ENCODE measurements around the gene PHYHIPL.
A peak's percentile ranks its signal among the peaks of the same experiment; 100 is the strongest.

Gene PHYHIPL

DNA sequence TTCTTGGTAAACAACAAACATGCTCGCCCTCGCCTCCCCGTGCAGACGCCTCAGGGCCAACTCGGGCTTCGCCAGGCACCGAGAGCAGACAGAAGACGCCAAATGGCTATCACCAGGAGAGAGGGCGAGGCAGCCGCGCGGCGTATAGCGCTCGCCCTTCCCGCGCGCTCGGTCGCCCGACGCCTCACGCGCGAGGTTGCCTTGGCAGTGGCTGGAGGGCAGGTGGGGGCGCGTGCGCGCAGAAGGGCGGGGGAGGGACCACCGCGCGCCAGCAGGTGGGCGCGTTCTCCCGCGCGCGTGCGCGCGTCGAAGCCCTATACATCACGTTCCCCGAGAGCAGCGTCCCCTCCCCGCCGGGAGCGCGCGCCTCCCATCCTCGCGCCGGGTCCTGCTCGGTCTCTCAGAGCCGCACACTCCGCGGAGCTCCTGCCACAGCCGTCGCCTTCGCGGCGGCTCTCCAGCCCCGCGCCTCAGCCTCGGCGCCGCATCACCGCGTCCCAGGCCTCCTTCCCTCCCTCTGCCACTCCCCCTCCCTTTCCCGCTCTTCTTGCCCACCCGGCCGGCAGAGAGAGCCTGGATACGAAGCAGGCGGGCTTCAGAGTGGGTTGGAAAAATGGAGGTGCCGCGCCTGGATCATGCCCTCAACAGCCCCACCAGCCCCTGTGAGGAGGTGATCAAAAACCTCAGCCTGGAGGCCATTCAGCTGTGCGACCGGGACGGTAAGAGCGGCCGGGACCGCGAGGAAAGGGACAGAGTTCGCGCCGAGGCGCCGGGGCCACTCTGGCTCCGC, at the start of gene PHYHIPL:
Gene PHYHIPL, plus strand, starts transcription at position 403 of the 790 bp plus-strand sequence. Its CDS starts 211 bp downstream, at position 614.
- FAIRE-seq (no peak), DNase-seq (ENCODE audit: low spot score) (no peak)

DNA sequence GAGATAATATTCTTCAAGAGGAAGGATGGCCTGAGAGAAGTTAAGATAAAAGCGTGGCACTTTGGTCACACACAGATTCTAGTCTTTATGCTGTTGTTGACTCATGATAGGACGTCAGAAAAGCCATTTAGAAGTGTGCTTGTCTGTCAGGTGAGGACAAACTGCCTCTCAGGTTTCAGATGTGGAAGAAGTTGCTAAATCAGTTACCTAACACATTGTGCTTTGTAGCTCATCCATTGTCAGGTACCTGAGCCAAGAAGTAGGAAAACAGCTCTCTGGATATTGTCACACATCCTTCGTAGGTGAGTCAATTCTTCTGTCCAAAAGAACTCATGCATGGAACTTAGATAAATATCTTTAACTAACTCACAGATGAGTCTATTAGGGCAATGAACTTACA, 49.5 kb upstream of the PHYHIPL start:
- FAIRE-seq (no peak), DNase-seq (ENCODE audit: low spot score) (no peak)

DNA sequence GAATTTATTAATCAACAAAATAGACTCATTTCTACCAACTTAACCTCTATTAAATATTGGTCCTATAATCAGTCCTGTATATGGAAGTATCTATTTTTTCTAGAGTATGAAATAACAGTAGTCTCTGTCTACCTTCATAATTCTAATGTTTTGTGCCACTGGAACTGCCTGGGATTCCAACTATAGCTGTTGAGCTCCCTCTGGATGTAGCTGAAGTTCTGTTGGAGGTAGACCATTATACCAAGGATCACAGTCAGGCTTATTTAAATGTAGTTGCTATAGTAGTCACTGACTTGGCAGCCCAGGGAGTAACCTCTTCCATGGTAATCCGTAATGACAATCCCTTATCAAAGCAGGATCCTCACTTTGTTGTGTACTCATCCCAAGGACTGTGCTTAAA, 48.5 kb upstream of the PHYHIPL start:
- FAIRE-seq, result no peak

DNA sequence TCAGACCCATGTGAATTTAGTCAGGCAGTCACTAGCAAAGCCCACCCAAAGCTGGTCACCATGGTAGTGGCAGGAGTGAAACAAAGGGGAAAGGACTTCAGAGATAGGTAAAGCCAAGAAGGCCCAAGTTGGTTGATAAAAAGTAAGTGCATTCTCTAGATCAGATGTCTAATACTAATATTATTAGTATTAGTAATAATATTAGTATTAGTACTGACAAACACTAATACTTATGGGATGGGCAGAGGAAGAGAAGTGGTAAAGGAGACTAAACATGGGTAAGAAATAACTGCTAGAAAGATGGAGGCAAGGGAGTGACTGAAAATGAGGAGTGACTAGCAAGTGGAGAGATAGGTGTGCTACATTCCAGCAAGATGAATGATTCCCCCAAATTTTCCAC, 46.6 kb upstream of the PHYHIPL start:
- FAIRE-seq (no peak), DNase-seq (ENCODE audit: low spot score) (no peak)

More for the DNA sequence above, 48.5 kb upstream of the PHYHIPL start:
- DNase-seq (ENCODE audit: low spot score), result no peak

DNA sequence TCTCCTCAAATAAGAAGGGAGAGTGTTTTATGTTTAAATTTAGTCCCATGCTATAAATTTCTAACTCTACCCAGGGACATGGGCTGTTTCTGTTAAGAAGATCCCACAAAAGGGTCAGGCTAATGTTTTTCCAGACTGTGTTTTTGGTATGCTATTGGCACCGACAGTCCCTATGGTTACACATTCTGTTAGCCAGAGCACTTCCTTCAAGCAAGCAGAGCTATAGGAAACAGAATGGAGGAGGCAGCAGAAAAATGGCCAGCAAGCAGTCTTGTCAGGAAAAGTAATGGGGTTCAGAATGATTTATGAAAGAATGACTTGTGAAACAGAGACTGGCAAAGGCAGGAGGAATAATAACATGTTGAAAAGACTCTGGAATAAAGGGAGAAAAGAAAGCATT, 44.8 kb upstream of the PHYHIPL start:
- DNase-seq (ENCODE audit: low spot score) (no peak), FAIRE-seq (no peak)

DNA sequence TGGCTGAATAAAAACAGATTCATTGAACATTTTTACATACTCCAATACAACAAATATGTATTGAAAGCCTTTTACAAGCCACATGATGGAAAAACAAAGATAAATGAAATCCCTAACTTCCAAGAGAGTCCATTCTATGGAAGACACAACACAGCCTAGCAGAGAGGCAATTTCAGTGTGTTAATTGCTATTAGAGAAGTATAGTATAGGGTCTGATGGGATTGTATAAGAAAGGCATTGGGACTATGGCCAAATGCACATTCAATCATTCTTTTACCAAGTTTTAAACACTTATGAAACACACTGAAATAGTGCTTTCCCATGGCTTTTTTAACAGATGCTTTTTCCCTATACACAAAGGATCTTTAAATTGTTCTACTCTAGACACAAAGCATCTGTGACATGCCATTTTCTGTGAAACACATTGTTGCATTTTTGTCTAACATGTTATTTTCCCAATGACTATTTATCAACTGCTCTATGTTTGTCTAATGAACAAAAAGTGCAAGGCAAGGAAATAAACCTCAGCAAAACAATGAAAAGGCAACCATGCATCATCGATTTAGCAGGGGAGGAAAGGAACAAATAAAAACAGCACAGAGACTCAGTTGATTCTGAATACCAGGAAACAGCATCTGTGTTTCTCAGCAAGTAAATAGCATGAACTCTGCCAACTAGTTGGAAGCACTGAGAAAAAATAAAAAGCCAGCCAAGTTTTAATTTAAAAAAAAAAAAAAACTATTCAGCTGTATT, 42.4 kb upstream of the PHYHIPL start:
- DNase-seq (ENCODE audit: low spot score), result no peak
- FAIRE-seq, result no peak

DNA sequence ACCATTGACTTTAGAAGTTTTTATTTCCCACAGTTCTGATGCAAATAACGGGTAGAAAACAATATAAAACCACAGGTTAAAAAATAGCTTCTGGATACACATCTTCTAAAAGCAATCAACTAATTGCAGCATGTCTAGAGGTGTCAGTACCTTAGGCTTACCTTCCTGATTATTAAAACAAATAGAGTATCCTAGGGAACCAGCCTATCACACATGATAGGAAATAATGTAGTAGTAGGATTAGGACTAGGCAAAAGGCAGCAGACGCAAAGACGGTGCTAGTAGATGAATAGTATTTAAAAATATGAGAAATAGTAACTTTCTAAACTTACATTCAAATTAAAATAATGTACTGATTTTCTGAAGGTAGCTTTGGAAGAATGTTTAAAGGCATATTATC, 41.7 kb upstream of the PHYHIPL start:
- FAIRE-seq (no peak), DNase-seq (ENCODE audit: low spot score) (no peak)

DNA sequence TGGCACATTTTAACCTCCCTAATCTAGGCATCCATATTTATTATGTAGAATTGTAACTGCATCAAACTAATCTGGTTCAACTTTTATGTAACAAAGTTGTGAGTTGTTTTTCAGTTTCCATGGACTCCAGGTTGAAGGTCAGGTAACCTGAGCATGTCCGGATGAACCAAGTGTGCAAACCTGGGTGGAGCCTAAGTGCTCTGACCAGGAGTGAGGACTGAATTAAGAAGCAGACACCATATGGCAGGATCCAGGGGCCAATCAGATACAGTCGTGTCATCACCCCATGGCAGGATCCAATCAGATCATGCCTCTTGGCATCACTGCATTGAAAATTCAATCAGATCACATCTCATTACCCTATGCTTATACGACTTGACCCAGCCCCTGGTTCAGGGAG, 41.2 kb upstream of the PHYHIPL start:
- FAIRE-seq (no peak), DNase-seq (ENCODE audit: low spot score) (no peak)

DNA sequence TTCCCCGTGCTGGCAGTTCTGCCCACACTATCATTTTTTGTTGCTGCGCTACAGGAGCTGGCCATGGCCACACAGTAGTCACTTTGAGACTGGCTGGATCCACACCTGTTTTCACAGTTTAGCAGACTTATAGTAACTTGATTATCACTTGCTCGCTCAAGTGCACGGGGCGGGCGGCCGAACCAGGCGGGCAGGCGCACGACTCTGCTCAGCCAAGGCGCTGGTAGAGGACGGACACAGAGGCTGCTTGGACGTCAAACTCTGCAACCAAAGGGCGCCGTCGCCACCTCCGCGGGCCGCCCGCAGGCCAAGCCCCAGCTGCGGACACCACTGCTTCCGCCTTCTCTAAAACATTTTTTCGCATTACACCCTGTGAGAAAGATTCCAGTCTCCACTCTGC, 38.4 kb upstream of the PHYHIPL start:
- no peak for FAIRE-seq

DNA sequence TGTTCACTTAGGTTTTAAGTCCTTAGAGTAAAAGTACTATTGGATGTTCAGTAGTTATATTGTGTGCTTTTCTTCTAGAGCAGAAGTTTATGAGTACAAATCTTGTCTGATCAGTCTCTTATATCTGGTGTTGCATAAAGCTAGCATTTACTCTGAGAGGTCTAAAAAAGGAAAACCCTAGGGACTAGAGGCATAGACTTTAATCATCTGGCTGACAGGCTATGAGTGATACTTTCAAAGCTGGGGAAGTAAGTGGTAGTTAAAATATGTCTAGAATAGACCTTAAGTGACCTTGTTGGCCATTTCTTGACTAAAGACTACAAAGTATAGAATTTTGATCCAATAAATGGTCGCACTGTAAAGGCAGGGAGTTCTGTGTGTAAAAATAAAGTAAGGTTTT, 32.9 kb upstream of the PHYHIPL start:
- FAIRE-seq, result no peak
- DNase-seq (ENCODE audit: low spot score), result no peak

More for the DNA sequence above, 38.4 kb upstream of the PHYHIPL start:
- DNase-seq (ENCODE audit: low spot score), result no peak

DNA sequence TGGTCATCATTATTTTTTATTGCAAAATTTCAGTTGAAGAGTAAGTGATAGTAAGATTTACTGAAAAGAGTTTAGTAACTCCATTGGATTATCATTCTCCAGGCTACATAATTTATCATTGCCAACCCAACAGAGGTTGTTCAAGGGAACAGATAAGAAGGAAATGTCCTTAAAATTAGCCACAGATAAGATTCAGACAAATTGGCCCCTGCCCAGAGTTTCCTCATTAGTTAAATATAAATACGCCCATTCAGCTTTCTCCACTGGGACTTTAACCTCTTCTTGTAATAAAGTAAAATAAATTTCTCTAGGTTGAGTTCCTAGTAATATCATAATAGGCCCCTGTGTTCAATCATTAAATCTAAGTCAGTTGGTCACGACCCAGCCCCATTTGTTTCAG, 27.7 kb upstream of the PHYHIPL start:
- DNase-seq (ENCODE audit: low spot score) (no peak), FAIRE-seq (no peak)

DNA sequence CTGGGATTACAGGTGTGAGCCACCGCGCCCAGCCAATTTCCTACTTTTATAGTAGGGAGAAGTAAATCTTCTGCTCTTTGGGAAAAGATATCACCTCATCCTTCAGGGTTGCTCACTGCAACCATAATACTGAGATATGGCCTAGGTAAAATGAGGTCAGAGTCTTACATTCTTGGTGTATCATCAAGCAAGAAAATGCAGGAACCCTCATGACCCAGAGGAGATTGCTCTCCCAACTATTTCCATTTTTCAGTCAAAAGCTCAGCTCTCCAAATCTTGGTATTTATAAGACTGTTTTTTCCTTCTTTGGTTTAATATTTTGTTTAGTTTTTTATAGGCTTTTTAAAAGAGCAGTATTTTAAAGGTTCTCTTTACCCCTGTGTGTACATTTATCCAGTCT, 20.9 kb upstream of the PHYHIPL start:
- no peak for FAIRE-seq
- DNase-seq (ENCODE audit: low spot score), result no peak

DNA sequence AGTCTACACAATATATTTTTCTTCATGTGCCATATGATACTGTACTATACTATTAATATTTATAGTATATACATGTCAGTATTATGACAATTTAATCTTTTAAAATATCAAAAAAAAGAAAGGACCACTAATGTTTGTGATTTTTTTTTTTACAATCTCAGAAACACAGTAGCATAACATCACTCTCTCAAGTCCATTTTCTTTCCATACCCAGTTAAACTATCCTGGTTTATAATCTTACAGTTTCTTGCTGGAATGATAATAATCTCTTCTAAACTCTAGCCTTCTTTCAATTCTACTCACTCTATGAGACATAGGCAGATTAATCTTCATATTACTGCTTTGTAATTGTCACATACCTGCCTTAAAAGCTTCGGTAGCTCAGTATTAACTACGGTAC, 8.9 kb upstream of the PHYHIPL start:
- DNase-seq (ENCODE audit: low spot score) (no peak), FAIRE-seq (no peak)

DNA sequence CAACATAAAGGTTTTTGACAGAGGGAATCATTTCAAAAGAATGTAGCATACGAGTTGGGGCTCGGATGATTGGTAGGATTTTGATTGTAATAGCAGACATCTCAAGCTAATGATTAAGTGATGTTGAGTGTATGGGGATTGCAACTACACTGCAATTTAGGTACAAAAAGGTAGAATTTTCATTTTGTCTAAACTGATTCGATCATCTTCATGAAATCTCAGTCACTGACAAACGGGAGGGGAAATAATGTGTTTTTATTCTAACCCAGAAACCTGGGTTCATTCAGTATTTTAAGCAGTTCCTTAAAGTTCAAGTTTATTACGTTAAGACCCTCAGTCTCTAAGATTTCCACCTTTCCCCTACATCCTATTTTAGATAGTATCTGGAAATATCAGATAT, 3.9 kb upstream of the PHYHIPL start:
- DNase-seq (ENCODE audit: low spot score) (no peak), FAIRE-seq (no peak)

DNA sequence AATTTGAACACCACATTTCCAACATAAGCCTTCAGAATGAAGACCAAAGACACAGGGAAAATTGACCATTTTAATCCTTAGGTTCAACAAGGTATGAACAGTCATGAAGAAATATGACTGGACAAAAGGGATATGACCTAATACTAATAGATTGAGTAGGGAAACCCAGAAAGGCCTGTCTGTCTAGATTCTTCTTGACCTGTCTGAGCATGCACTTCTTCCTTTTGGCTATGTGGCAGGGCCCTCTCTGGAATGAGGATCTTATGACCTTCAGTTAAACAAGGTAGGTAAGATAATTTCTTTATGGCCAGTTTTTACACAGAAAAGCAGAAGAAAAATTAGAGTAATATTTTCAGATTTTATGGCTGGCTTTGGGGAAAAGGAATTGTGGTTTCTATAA, 3.0 kb upstream of the PHYHIPL start:
- DNase-seq (ENCODE audit: low spot score) (no peak), FAIRE-seq (no peak)

DNA sequence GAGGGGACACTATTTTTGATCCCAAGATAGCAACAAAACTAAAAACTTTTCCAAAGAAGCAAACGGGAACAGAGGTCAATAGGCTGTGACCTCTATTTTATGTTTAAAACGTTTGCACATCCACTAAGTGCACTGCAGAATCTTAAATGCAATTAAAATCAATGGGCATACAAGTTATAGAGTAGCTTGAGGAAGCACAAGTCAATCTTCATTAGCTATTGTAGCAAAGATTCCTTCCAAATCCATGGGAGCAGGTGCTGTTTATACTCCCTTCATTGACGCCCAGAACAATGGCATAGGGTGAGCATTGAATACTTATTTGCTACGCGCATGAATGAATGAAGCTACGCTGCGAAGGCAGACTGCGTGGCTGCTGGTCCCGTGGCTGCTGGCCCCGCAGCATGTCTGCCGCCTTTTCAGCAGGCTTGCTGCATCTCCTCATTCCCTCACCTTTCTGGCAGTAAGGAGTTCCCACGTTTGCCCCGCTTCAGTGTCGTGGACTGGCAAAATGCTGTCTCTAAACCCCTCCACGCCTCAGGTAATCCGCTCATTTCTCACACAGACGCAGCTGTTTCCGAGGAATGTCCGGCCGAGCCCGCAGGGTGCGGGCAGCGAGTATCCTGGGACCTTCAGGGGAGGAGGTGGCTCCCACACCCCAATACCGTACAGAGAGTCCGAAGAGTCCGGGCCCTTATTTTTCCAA, 754 bp upstream of the PHYHIPL start:
- no peak for FAIRE-seq
- DNase-seq (ENCODE audit: low spot score), result no peak

DNA sequence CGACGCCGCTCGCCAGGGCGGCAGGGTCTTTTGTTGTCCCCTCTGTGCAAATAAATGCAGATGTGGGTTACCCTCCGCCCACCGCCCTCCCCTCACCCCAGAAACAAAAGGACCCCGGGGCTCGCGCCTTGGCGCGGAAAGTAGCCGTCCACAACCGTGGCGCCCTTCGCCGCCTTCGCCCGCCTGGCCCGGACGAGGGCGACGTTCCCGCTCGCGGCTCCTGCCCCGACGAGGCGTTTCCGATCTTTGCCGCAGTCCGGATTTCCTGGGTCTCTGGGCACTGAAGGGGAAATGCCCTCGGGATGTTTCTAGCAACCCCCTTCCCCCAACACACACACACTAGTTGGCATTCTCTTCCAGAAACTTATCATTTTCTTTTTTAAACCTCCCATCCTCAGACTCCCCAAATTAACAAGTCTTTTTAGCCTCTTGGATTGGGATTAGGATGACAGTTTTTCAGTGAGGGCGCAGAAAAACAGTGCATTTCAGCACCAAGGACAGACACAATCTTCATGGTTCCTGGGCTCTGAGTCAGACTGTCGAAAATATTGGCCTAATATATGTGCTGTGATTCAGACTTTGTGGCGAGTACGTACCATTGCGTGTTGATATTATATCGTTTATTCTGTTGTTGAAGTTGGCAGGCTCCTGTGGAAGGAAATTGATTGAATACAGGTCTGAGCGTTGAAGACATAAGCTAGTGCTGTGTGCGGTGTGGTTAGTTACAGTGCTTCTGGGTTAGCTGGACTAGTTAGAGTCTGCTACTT, 771 bp downstream of the PHYHIPL start:
- peak; percentile 34 for DNase-seq (ENCODE audit: low spot score)
- no peak for FAIRE-seq

DNA sequence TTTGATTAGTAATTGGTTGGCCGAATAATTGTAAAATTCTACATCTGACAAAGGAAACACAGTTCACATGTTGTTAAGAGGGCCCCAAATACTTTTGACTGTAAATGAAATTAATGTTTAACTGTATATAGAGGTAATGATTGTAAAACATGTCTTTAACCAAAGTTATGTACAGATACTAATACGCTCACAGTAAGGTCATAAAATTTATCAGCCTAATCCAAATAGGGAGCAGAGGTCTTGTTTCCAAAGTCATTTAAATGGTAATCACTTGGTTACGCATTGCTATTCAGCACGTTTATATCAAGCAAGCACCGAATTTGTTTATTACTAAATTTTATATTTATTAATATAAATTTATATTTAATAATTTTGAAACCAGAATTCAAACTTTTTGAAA, 1.4 kb downstream of the PHYHIPL start:
- DNase-seq (ENCODE audit: low spot score), result no peak
- FAIRE-seq, result no peak

DNA sequence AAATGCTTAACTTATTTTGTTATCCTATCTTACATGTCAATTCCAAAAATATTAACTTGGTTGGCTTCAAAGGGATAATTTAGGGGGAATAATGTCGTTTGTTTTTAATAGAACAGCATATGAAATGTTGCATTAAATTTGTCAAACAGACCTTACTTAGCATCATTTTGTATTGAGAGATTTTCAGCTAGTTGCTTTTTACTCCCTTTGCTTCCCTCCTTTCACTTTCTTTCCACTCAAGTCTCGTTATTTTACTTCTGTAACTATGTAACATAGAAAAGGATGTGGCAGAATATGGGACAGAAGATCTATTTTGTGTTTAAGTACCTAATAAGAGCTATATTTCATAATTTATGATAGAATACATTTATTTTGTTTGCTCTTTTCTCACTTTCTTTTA, 2.6 kb downstream of the PHYHIPL start:
- FAIRE-seq, result no peak
- no peak for DNase-seq (ENCODE audit: low spot score)

DNA sequence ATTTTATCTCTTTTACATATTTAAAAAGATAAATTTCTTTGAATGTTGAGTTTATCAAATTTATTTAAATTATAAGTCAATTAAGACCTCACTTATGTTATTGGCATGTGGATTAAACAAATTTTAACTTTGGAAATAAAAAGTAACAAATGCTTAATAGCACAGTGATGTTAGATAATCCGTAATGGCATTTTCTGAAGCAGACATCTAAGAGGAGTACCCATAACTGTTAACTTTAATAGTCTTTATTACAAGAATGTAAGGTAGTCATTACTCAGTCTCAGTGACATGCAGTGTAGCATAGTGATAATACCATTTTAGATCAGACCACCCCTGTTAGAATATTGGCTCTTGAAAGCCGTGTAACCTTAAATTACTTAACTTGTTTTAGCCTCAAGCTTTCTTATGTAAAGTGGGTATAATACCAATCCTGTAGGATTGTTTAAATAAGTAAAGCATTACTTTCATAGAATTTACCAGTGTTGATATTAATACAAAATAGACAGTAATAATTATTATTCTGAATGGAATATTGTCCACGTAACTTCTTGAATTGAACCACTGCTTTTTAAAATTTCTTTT, 4.3 kb downstream of the PHYHIPL start:
- FAIRE-seq (no peak), DNase-seq (ENCODE audit: low spot score) (no peak)

DNA sequence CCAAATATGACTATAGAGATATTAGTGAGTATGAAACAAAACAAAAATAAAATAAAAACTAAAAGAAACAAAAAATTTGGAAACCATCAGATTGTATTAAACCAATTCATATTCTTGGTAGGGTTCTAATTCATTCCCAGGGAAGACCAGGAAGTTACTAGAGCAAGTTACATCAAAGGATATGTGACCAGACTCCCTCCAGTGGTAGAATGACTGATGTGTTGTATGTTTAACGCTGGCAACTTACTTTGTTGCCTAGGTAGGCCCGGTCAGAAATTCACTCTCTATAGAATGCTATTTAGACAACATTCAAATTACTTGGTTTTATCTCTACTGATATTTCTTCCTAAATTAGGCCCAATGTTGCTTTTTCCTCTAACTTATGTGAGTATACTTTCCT, 5.2 kb downstream of the PHYHIPL start:
- DNase-seq (ENCODE audit: low spot score) (peak; percentile 58), FAIRE-seq (peak; percentile 81)
